Retinal pigment epithelial cell (primary cell): ENCODE results near the gene PPP2R5E.

Source experiments
- DNase-seq: peaks from one replicate; pipeline ENCODE4 v3.0.0-alpha.2; 2010; ENCODE audit warnings: low read depth
- H3K4me3 ChIP-seq: 2 replicates; pipeline ENCODE4 v1.5.1; 2011; ENCODE audit warnings: mild to moderate bottlenecking, low read length, control low read depth, moderate library complexity
- TF ChIP-seq, protein P1 (sequence below): conservative IDR thresholded peaks from 2 replicates; pipeline ENCODE4 v1.5.1; 2011; ENCODE audit warnings: low read depth, low read length, control low read depth, inconsistent platforms

PPP2R5E gene

DNA sequence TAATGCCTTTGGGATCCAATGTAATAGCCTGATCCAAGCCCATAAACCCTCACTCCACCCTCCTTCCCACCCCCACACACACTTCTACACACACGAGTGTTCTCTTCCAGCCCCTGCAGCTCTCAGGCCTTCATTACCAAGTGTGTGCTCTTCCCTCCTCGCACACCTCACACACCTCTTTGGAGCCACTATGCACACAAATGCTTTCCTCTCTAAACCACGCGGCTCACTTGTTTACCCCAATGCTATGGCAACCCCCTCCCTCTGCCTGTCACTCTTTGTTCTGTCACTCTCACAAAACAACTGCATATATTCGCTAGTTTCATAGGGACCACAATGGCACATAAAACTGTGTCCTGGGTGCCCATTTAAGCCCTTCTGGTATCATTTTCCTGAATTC lies 35.1 kb downstream of the PPP2R5E start:
- TF ChIP-seq, protein P1, sequence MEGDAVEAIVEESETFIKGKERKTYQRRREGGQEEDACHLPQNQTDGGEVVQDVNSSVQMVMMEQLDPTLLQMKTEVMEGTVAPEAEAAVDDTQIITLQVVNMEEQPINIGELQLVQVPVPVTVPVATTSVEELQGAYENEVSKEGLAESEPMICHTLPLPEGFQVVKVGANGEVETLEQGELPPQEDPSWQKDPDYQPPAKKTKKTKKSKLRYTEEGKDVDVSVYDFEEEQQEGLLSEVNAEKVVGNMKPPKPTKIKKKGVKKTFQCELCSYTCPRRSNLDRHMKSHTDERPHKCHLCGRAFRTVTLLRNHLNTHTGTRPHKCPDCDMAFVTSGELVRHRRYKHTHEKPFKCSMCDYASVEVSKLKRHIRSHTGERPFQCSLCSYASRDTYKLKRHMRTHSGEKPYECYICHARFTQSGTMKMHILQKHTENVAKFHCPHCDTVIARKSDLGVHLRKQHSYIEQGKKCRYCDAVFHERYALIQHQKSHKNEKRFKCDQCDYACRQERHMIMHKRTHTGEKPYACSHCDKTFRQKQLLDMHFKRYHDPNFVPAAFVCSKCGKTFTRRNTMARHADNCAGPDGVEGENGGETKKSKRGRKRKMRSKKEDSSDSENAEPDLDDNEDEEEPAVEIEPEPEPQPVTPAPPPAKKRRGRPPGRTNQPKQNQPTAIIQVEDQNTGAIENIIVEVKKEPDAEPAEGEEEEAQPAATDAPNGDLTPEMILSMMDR = no peak
- DNase-seq = no peak
- H3K4me3 ChIP-seq = no peak overlapping the region

DNA sequence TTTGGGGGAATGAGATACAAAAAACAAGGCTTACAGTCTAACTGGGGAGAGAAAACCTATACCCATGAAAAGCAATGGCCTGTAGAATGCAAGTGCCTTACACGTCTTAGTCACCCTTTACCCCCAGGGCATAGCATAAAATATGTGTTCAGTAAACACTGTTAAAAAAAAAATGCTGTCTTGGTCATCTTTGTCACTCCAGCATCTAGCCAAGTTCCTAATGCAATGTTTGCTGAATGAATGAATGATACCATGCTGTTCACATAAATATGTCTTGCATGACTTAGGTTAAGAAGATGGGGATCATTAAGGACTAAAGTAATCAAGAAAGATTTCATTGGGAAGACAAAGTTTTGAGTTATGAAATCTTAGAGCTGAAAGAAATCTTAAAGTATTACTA lies 38.5 kb downstream of the PPP2R5E start:
- DNase-seq = no peak
- no peak overlapping the region for H3K4me3 ChIP-seq
- TF ChIP-seq, protein P1 = no peak

DNA sequence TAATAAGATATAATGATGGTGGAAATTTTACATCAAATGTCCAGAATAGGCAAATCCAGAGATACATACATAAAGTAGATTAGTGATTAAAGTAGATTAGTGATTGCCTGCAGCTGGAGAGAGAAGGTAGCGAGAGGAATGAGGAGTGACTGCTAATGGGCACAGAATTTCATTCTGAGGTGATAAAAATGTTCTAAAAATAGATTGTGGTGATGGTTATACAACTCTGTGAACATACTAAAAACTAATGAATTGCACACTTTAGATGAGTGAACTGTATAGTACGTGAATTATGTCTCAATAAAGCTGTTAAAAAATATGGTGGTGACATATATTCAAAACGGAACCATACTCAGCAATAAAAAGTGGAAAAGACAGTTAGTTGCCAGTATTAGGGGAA lies 41.7 kb downstream of the PPP2R5E start:
- no peak overlapping the region for H3K4me3 ChIP-seq
- DNase-seq = no peak
- TF ChIP-seq, protein P1 = no peak

DNA sequence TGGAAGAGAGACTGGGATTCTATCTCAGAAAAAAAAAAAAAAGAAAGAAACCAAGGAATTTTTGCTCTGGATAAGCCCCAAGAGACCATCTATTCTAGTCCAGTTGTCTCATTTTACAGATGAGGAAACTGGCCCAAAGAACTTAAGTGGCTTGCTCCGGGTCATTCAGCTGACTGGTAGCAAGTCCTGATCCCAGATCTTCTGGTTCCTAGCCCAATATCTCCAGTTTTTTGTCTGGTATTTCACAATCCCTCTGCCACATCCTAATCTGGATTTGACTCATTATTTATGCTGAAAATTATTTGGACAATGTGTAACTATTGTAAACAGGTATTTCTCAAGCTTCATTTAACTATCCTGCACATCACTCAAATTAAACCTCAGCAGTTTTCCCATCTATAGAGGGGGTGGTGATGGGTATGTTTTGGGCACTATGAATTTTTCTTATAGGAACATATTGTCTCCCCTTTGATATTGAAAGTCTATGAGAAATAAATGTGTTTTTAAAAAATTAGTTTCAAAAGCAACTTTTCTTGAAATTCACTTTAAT lies 43.4 kb downstream of the PPP2R5E start:
- no peak for DNase-seq
- no peak overlapping the region for H3K4me3 ChIP-seq
- TF ChIP-seq, protein P1 = no peak

DNA sequence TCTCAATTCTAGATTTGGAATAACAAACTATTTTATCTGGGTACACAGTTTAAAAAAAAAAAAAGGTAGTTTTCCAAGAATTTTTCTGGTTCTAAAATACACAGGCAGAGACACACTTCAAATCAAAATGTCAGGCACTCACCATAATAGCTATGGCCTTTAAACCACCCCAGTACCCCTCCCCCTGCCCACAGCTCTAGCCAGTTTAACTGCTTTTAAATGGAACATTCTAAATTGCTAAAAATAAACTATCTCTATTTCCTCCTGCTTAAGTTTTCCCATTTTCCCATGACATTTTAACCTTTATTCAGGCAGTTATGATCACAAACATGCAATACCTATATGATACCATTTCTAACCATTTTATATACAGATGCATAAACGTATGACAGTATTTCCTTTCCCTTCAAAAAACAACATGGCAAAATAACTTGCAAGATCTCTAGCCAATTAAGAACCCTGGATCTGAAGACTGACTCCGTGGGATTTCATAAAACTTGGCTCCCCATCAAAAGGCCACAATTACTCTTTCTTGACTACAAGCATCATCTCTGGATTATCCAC lies 46.3 kb downstream of the PPP2R5E start:
- TF ChIP-seq, protein P1 = no peak
- H3K4me3 ChIP-seq = no peak overlapping the region
- DNase-seq = no peak

DNA sequence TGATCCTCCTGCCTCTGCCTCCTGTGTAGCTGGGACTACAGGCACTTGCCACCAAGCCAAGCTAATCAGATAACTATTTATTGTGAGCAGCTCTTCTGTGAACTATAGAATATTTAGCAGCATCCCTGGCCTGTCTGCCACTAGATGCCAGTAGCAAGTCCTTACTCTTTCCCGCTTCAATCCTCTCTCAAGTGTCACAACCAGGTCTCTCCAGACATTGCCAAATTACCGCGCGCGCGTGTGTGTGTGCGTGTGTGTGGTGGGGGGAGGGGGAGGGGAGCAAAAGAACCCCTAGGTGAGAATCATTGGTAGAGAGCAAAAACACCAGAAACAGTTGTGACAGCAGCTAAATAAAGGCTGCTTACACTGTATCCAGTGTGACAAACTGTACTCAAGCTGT lies 49.9 kb downstream of the PPP2R5E start:
- no peak overlapping the region for H3K4me3 ChIP-seq
- TF ChIP-seq, protein P1 = peak; percentile 35
- DNase-seq = no peak

DNA sequence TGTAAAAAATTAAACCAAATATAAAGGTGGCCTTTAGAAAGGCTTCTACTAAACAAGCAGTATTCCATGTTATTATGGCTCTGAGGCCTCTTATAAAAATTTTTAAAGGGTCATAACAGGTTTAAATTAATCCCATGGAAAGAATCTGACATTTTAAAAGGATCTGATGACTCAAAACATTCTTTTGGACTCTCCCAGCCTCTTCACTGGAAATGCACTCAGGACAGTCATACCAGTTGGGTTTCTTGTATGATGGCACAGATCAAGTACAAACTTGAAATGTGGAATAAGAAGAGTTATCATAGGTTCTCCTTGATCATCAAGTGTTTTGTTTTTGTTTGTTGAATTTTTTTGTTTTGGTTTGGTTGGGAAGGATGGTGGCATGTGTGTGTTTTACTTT lies 50.8 kb downstream of the PPP2R5E start:
- TF ChIP-seq, protein P1 = no peak
- no peak overlapping the region for H3K4me3 ChIP-seq
- peak; percentile 55 for DNase-seq
